GM12878 (cell line): ENCODE results near the gene NPHS2. TPM values are rescaled to one million over a fixed set of nuclear protein-coding genes. Genes with fewer than 3 reads are reported as not detected.
A peak's percentile ranks its signal among the peaks of the same experiment; 100 is the strongest.

Experiments
- ATAC-seq: fragments of 200-7000 bp; cut with Tn5 transposase; 3 replicates; pipeline ENCODE4 v1.9.1; 2020; ENCODE audit warnings: mild to moderate bottlenecking, moderate library complexity
- BruUV-seq: library from RNA; stranded (reverse); fragments of 400-500 nt; replicated peaks from 2 replicates; lab custom pipeline; 2021; lab: Mats Ljungman, UMichigan
- CTCF ChIA-PET: fragments of 300-600 bp; sonication (Branson Sonifier 250); formaldehyde crosslinking; extraction: SDS; loops from one replicate; lab custom pipeline; 2021; ENCODE audit warnings: inconsistent platforms; lab: Yijun Ruan, JAX
- POLR2A ChIA-PET: fragments of 350-600 bp; formaldehyde crosslinking; extraction: SDS; loops from one replicate; lab custom pipeline; 2021; ENCODE audit warnings: inconsistent platforms; lab: Charles Lee
- RAD21 ChIA-PET: fragments of 300-600 bp; sonication (Branson Sonifier 250); formaldehyde crosslinking; loops from one replicate; lab custom pipeline; 2023; ENCODE audit warnings: antibody characterized with exemption; ENCODE audit not compliant: unreplicated experiment; lab: Charles Lee
- SMC1A ChIA-PET: fragments of 300-600 bp; sonication (Branson Sonifier 250); formaldehyde crosslinking; loops from one replicate; lab custom pipeline; 2023; ENCODE audit not compliant: unreplicated experiment, uncharacterized antibody; lab: Charles Lee
- DNase-seq: peaks from one replicate; pipeline ENCODE4 v3.0.0-alpha.2; 2011; ENCODE audit warnings: low read depth, low spot score
- FAIRE-seq: peaks from 3 replicates; lab custom pipeline; 2011; peaks lifted over from hg19 to GRCh38; lab: Jason Lieb, UNC
- H2AFZ ChIP-seq: 2 replicates; pipeline ENCODE4 v1.6.0; 2011; ENCODE audit warnings: low read depth, low read length, control low read depth; ENCODE audit not compliant: control insufficient read depth
- H3K27ac ChIP-seq: 2 replicates; pipeline ENCODE4 v1.5.1; 2011; ENCODE audit warnings: control low read depth; ENCODE audit not compliant: control insufficient read depth, insufficient read depth
- H3K27me3 ChIP-seq, 2 experiments: replicated peaks in 1 of 2; 2 replicates each; pipeline versions ENCODE4 v1.6.0 to v1.6.1; 2011; ENCODE audit warnings: low read length in 1 of 2; ENCODE audit not compliant: control insufficient read depth in 2 of 2, insufficient read depth in 2 of 2
- H3K36me3 ChIP-seq, 2 experiments: 2 replicates each; pipeline ENCODE4 v1.5.1; 2011; ENCODE audit warnings: low read length in 1 of 2; ENCODE audit not compliant: control insufficient read depth in 2 of 2, insufficient read depth in 2 of 2
- H3K4me1 ChIP-seq: 2 replicates; pipeline ENCODE4 v1.6.1; 2011; ENCODE audit warnings: mild to moderate bottlenecking, low read length, moderate library complexity, mixed read lengths; ENCODE audit not compliant: control insufficient read depth, insufficient read depth
- H3K4me2 ChIP-seq: 2 replicates; pipeline ENCODE4 v1.6.0; 2011; ENCODE audit warnings: control low read depth; ENCODE audit not compliant: control insufficient read depth, insufficient read depth
- H3K4me3 ChIP-seq: fragments of 200-600 bp; sonication (generic); 2 replicates; pipeline ENCODE4 v1.5.1; 2016
- H3K79me2 ChIP-seq: 2 replicates; pipeline ENCODE4 v1.6.0; 2011; ENCODE audit warnings: low read length; ENCODE audit not compliant: control insufficient read depth, insufficient read depth
- H3K9ac ChIP-seq: 2 replicates; pipeline ENCODE4 v1.8.0; 2011; ENCODE audit warnings: low read length, control low read depth, mixed read lengths; ENCODE audit not compliant: control insufficient read depth, insufficient read depth
- H3K9me3 ChIP-seq: replicated peaks from 3 replicates; pipeline ENCODE4 v1.5.1; 2011; ENCODE audit warnings: mild to moderate bottlenecking, low read length; ENCODE audit not compliant: control insufficient read depth, insufficient read depth
- H4K20me1 ChIP-seq: 2 replicates; pipeline ENCODE4 v1.6.0; 2011; ENCODE audit not compliant: control insufficient read depth, insufficient read depth
- BACH1 ChIP-seq: fragments of 450-650 bp; IDR thresholded peaks from 2 replicates; pipeline ENCODE4 v1.6.1; 2017; ENCODE audit warnings: mild to moderate bottlenecking, borderline replicate concordance
- CBFB ChIP-seq: IDR thresholded peaks from 2 replicates; pipeline ENCODE4 v1.6.1; 2016; ENCODE audit warnings: antibody characterized with exemption, low read depth
- CBX5 ChIP-seq: sonication (generic); IDR thresholded peaks from 2 replicates; pipeline ENCODE4 v1.6.1; 2016; ENCODE audit warnings: low read depth, moderate library complexity, mild to moderate bottlenecking, inconsistent platforms
- CEBPB ChIP-seq, 2 experiments: fragments of 150-350 bp in 1 of 2; IDR thresholded peaks; 2 replicates each; pipeline ENCODE4 v1.6.1; 2012 to 2014; ENCODE audit warnings: low read depth in 2 of 2, low read length in 2 of 2, borderline replicate concordance in 1 of 2, inconsistent platforms in 1 of 2
- EED ChIP-seq: sonication (generic); IDR thresholded peaks from 2 replicates; pipeline ENCODE4 v1.6.1; 2016; ENCODE audit warnings: antibody characterized with exemption, low read depth
- EP300 ChIP-seq, 2 experiments: fragments of 150-350 bp in 1 of 2; IDR thresholded peaks; 2 replicates each; pipeline ENCODE4 v1.6.1; 2011 to 2012; ENCODE audit warnings: low read depth in 2 of 2, low read length in 2 of 2, borderline replicate concordance in 1 of 2, improper control_type of control experiment in 1 of 2, inconsistent platforms in 1 of 2; ENCODE audit not compliant: control insufficient read depth in 1 of 2
- FOS ChIP-seq: IDR thresholded peaks from 3 replicates; pipeline ENCODE4 v1.6.1; 2011; ENCODE audit warnings: borderline replicate concordance; ENCODE audit not compliant: insufficient read length; ENCODE audit errors: extremely low read depth
- HDGF ChIP-seq: fragments of 450-650 bp; IDR thresholded peaks from 2 replicates; pipeline ENCODE4 v1.6.1; 2016; ENCODE audit warnings: antibody characterized with exemption
- IRF4 ChIP-seq: IDR thresholded peaks from 2 replicates; pipeline ENCODE4 v1.6.1; 2011; ENCODE audit warnings: low read depth, low read length
- JUNB ChIP-seq: IDR thresholded peaks from 2 replicates; pipeline ENCODE4 v1.6.1; 2016; ENCODE audit warnings: antibody characterized with exemption, mild to moderate bottlenecking
- KDM1A ChIP-seq: fragments of 200-600 bp; sonication (generic); IDR thresholded peaks from 2 replicates; pipeline ENCODE4 v1.6.1; 2016; ENCODE audit warnings: borderline replicate concordance
- KLF5 ChIP-seq: fragments of 450-650 bp; IDR thresholded peaks from 2 replicates; pipeline ENCODE4 v1.6.1; 2014; ENCODE audit warnings: mild to moderate bottlenecking; ENCODE audit not compliant: partially characterized antibody
- MEF2B ChIP-seq: fragments of 450-650 bp; IDR thresholded peaks from 2 replicates; pipeline ENCODE4 v1.6.1; 2018; ENCODE audit warnings: mild to moderate bottlenecking, moderate library complexity; ENCODE audit not compliant: partially characterized antibody, poor library complexity, severe bottlenecking
- NFXL1 ChIP-seq: fragments of 450-650 bp; IDR thresholded peaks from 2 replicates; pipeline ENCODE4 v1.6.1; 2017; ENCODE audit warnings: antibody characterized with exemption, mild to moderate bottlenecking, borderline replicate concordance
- PAX5 ChIP-seq: IDR thresholded peaks from 2 replicates; pipeline ENCODE4 v1.6.1; 2011; ENCODE audit warnings: low read depth, low read length, borderline replicate concordance
- PML ChIP-seq: IDR thresholded peaks from 2 replicates; pipeline ENCODE4 v1.6.1; 2012; ENCODE audit warnings: low read length, inconsistent platforms
- SMAD1 ChIP-seq: fragments of 450-650 bp; IDR thresholded peaks from 2 replicates; pipeline ENCODE4 v1.6.1; 2018; ENCODE audit warnings: mild to moderate bottlenecking, low read depth; ENCODE audit not compliant: partially characterized antibody
- SUZ12 ChIP-seq: fragments of 200-600 bp; sonication (generic); IDR thresholded peaks from one replicate; pipeline ENCODE4 v1.6.1; 2018; ENCODE audit warnings: antibody characterized with exemption, mild to moderate bottlenecking; ENCODE audit not compliant: unreplicated experiment
- TAF1 ChIP-seq: IDR thresholded peaks from 2 replicates; pipeline ENCODE4 v1.6.1; 2011; ENCODE audit warnings: mild to moderate bottlenecking, low read depth, low read length, borderline replicate concordance
- YY1 ChIP-seq: IDR thresholded peaks from 2 replicates; pipeline ENCODE4 v1.6.1; 2011; ENCODE audit warnings: low read depth, mild to moderate bottlenecking, low read length
- ZBED1 ChIP-seq: IDR thresholded peaks from 2 replicates; pipeline ENCODE4 v1.6.1; 2016; ENCODE audit warnings: borderline replicate concordance
- WGBS: methylation state at CpG from one replicate; pipeline ENCODE4 v1.1.6; 2016; ENCODE audit warnings: low lambda C conversion rate; ENCODE audit not compliant: insufficient replicate concordance, insufficient coverage; ENCODE audit errors: missing lambda C conversion rate; 5-methylcytosine and 5-hydroxymethylcytosine counted together
- in situ Hi-C: fragments of 300-500 bp; cut with MboI; formaldehyde crosslinking; loops from 9 replicates; pipeline ENCODE4 v1.14.3; 2018; ENCODE audit warnings: mixed read lengths
- intact Hi-C: fragments of 100-400 bp; cut with micrococcal nuclease; formaldehyde crosslinking; loops from one replicate; pipeline ENCODE4 v1.14.2; 2022; ENCODE audit not compliant: unreplicated experiment
- polyA plus RNA-seq, 11 experiments: library from polyadenylated mRNA; depleted of rRNA in 4 of 11; unstranded in 6 of 11; stranded (reverse) in 5 of 11; fragments of >200 nt; fragmentation: Nextera tagmentation in 4 of 11; fragmentation: Illumina TruSeq in 1 of 11; extraction: Ambion mirVana in 4 of 11; extraction: Trizol in 1 of 11; gene quantifications; 1 replicate in 1 of 11; 2 replicates in 10 of 11; pipeline versions ENCODE4 v1.2.1 to v1.2.3, GENCODE V29; 2011 to 2016; ENCODE audit warnings: inconsistent platforms in 2 of 11, missing spikeins in 2 of 11, low read depth in 1 of 11
- total RNA-seq, 4 experiments: library from RNA; depleted of rRNA in 3 of 4; stranded (reverse); fragments of >200 nt in 3 of 4; fragmentation: Illumina TruSeq in 1 of 4; extraction: Trizol in 1 of 4; gene quantifications; 2 replicates each; pipeline versions ENCODE4 v1.2.1 to v1.2.3, GENCODE V29; 2013 to 2021
- TF ChIP-seq, protein P1 (sequence below): fragments of 450-650 bp; IDR thresholded peaks from 2 replicates; pipeline ENCODE4 v1.6.1; 2017; ENCODE audit warnings: borderline replicate concordance
- TF ChIP-seq, protein P2 (sequence below): IDR thresholded peaks from 2 replicates; pipeline ENCODE4 v1.6.1; 2012; ENCODE audit warnings: low read depth, low read length, improper control_type of control experiment

The NPHS2 gene
- total and polyA plus RNA-seq, 10 of the 15 experiments (the other 5 are each of a cell fraction or from before 2014, with no cell fraction given), result not detected

DNA sequence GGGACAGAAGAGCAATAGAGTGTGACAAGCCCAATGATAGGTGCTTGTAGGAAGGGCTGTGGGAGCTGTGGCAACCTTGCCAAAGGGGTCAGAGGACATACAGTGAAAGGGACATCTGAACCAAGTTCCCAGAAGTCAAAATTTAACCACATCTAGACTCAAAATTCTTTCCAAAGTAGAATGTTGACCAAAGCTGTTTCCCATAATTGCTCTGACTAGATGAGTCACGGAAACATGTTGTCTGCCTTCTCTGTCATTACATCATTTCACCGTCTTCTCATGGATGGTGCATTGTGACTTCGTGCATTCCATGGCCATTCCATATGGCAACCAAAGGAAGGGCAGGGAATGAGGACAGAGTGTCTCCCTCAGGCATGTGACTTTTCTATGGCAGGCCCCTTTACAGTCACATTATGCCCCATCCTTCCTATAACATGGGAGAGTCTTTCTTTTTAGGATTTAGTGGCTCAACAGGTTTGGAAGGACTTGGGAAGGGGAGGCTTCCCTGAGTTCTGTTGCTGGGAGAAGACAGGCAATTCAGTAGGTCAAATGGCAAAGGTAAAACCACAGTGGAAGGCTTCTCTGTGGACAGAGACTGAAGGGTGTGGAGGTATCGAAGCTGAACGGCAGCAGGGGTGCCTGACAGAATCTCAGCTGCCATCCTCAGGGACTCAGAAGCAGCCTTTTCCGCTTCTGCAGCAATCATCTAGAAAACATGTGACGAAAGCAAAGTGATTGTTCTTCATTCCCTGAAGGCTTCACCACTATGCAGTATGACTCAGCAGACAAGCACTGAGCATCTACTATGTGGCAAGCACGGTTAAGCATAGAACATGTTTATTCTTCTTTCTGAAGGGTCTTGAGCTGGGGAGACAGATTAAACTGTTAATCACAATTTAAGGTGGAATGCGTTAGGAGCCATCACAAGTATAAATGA lies 24.7 kb downstream of the NPHS2 start:
- peak overlapping the region; percentile 30; the same call in 1 of the 2 replicates for H3K4me2 ChIP-seq
- intact Hi-C loops, result no loop called here
- TF ChIP-seq TAF1, result no peak
- peak; percentile 38 for TF ChIP-seq MEF2B
- TF ChIP-seq CBFB, result no peak
- TF ChIP-seq SUZ12, result no peak
- TF ChIP-seq ZBED1, result no peak
- TF ChIP-seq EP300 (IDR thresholded peaks at IDR 0.05; ENCODE audit: borderline replicate concordance in 1 of 2, control insufficient read depth in 1 of 2, low read depth in 2 of 2, low read length in 2 of 2), result 0 out of 4 replicates have a peak, but pooled peaks of 1 of the 2 experiments have one; percentile 48
- TF ChIP-seq, protein P1, sequence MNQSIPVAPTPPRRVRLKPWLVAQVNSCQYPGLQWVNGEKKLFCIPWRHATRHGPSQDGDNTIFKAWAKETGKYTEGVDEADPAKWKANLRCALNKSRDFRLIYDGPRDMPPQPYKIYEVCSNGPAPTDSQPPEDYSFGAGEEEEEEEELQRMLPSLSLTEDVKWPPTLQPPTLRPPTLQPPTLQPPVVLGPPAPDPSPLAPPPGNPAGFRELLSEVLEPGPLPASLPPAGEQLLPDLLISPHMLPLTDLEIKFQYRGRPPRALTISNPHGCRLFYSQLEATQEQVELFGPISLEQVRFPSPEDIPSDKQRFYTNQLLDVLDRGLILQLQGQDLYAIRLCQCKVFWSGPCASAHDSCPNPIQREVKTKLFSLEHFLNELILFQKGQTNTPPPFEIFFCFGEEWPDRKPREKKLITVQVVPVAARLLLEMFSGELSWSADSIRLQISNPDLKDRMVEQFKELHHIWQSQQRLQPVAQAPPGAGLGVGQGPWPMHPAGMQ, result no peak
- 0 out of 2 replicates have a peak, but pooled peaks have one; percentile 12 for TF ChIP-seq BACH1
- no peak for TF ChIP-seq KLF5
- no peak for TF ChIP-seq CEBPB (IDR thresholded peaks at IDR 0.05; ENCODE audit: borderline replicate concordance in 1 of 2, low read depth in 2 of 2, low read length in 2 of 2)
- TF ChIP-seq FOS, result no peak
- TF ChIP-seq CBX5, result no peak
- 0 out of 2 replicates have a peak, but pooled peaks have one; percentile 18 for TF ChIP-seq PAX5
- no peak for TF ChIP-seq YY1
- TF ChIP-seq KDM1A, result no peak
- peak; percentile 47 for TF ChIP-seq JUNB
- TF ChIP-seq HDGF, result no peak
- TF ChIP-seq IRF4, result 0 out of 2 replicates have a peak, but pooled peaks have one; percentile 12
- TF ChIP-seq, protein P2, sequence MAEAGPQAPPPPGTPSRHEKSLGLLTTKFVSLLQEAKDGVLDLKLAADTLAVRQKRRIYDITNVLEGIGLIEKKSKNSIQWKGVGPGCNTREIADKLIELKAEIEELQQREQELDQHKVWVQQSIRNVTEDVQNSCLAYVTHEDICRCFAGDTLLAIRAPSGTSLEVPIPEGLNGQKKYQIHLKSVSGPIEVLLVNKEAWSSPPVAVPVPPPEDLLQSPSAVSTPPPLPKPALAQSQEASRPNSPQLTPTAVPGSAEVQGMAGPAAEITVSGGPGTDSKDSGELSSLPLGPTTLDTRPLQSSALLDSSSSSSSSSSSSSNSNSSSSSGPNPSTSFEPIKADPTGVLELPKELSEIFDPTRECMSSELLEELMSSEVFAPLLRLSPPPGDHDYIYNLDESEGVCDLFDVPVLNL, result no peak
- TF ChIP-seq PML, result no peak
- no peak for TF ChIP-seq NFXL1
- TF ChIP-seq SMAD1, result no peak
- peak; percentile 33; the same call in 1 of the 2 replicates for TF ChIP-seq EED

More for the DNA sequence above, 24.7 kb downstream of the NPHS2 start:
- ChIA-PET CTCF (no interaction called here), SMC1A (no interaction called here), RAD21 (no interaction called here), POLR2A (no interaction called here)
- no peaks in the 10 kb centered on the region for H3K9me3 ChIP-seq
- H3K36me3 ChIP-seq, result no peaks in the 10 kb centered on the region
- H3K79me2 ChIP-seq, result no peaks in the 10 kb centered on the region
- DNase-seq (peak; percentile 26), FAIRE-seq (no peak), ATAC-seq (peak; percentile 89)
- WGBS, result 20% methylated on average over 9 of the region's 9 CpGs
- H3K27ac ChIP-seq, result no peak overlapping the region
- no peak overlapping the region for H3K4me3 ChIP-seq
- H3K9ac ChIP-seq, result no peak overlapping the region
- H4K20me1 ChIP-seq, result no peaks in the 10 kb centered on the region
- H2AFZ ChIP-seq, result peak overlapping the region; percentile 21; the same call in 1 of the 2 replicates
- in situ Hi-C loops, result no loop called here
- no peaks in the 10 kb centered on the region for H3K27me3 ChIP-seq
- no TSS peak for BruUV-seq
- H3K4me1 ChIP-seq, result no peaks in the 10 kb centered on the region; the same call in 1 of the 2 replicates
